HG03097 (cell line): ENCODE data around the gene ESAM.
A peak's percentile ranks its signal among the peaks of the same experiment; 100 is the strongest.

Experiments
- ATAC-seq: cut with Tn5 transposase; IDR thresholded peaks from one replicate; pipeline ENCODE4 v1.9.1; 2021; ENCODE audit not compliant: unreplicated experiment, low FRiP score

The ESAM gene

DNA sequence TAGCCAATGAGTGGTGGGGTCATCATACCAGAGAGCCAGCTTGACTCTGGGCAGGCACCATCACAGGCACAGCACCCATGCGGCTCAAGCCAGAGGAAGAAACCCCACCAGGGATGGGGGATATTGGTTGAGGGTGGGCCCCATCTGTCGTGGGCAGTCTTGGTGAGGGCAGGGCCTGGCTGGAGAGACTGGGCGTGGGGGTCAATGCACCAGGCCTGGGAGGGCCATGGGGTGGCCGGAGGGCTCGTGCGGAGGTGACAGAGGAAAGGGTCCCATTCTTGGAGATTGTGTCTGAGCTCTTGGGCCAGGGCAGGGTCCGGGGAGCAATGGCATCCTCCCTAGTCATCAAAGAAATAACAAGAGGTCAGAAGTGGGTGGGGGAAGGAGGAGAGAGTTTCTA is 8.5 kb downstream of the ESAM start:
- no peak for ATAC-seq

DNA sequence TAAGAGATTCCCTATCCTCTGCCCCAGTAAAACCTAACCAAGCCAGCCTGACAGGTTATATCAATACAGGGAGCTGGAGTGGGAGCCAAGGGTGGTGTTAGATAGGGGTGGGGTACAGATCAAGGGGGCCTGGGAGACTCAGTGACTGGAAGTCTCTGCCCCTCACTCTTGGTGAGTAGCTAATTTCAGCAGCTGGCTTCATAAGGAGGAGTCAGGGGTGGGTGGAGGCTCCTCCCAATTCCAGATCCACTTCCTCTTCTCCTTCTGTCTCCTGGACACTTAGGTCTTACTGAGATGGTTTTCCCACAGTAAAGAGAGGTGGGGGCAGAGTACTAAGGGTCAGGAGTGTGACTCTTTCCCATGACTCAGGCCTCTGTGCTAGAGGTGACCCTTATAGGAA is 8.9 kb downstream of the ESAM start:
- ATAC-seq: no peak

DNA sequence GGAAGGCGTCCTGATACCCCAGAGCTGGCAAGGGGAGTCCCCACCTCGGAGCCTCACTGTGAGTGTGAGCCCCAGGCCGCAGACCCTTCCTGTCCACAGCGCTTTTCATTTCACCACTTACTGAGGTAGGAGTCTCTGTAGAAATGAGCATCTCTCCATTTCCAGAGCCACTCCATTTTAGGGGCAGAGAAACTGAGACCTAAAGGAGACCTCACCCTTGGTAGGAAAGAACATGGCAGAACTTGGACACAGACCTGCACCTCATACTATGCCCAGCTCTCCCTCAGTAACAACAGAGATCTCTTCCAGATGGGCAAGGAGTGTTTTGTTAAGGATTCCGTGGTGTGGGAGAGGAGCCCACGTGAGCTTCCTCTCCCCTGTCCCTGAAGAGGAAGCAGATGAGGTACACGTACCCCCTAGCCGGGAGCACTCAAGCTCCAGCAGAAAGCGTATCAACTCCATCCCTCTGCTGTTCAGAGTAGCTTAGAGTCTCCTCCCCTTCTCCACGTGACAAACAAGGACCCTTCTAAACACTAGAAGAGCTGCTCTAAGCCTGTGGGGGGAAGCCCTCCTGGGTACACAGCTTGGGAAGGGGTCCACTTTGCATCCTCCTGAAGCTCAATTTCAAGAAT is 9.5 kb downstream of the ESAM start:
- ATAC-seq: no peak

DNA sequence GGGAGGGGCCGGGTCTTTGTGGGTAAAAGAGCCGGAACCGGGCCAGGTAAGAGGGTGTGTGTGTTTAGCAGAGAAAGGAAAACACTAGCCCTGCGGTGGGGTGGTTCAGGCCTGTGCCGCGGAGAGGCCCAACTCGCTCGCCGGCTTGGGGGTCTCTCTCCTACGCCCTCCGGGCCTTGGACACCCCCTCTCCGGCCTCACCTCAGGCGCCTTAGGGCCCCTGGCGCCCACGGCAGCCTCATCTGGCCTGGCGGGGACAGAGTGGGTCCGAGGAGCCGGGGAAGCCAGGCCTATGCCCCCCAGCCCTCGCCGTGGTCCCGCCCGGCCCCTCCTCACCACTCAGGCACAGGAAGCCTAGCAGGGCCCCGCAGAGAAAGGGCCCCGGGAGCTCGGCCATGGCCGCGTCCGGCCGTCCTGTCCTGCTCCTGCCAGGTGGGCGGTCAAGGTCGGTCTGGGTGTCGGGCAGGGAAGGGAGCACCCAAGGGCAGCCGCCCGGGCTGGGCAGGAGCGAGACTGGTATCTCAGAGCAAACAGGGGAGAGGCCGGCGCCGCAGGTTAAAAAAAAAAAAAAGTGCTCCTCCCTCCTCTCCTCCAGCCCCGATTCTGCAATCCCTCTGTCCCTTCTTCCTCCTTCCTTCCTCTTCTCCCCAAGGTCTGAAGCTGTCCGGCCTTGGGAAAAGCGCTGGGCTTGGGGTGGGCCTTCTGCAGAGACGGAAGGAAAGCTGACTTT is 10.2 kb downstream of the ESAM start, which contains the start of gene VSIG2:
Gene VSIG2, minus strand, starts transcription at position 515 of the 730 bp plus-strand sequence. Its CDS starts 118 bp downstream, at position 397.
- no peak for ATAC-seq

DNA sequence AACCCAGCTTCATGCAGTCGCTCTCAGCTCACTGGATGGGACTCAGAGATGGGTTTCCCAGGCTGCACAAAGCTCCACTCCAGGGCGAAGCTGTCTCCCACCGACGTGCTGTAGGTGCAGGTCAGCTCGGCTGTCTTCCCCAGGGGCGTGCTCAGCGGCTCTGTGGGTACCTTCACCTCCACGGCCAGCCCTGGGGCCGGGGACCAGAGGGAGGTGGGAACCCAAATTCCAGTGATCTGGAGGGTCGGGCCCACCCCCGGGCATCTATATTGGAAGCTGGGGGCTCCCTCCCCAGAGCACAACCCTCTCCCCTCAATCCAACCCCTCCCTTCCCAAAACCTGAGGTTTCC is 10.7 kb downstream of the ESAM start:
- ATAC-seq: no peak

DNA sequence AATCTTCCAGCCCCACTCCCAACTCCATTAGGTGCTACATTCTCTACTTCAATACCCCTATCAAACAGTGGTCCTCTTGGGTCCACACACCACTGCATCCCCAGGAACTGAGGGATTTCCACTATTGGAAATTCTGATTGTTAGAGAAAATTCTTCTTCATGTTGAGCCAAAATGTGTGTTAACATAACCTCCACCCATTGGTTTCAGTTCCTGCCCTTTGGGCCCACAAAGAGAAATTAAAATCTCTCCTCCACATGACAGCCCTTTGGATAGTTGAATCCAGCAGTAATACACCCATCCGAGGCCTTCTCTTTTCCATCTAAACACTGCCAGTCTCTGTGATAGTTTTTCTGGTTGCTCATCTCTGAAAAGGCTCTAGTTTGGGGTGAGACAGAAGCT is 12.2 kb downstream of the ESAM start:
- no peak for ATAC-seq

DNA sequence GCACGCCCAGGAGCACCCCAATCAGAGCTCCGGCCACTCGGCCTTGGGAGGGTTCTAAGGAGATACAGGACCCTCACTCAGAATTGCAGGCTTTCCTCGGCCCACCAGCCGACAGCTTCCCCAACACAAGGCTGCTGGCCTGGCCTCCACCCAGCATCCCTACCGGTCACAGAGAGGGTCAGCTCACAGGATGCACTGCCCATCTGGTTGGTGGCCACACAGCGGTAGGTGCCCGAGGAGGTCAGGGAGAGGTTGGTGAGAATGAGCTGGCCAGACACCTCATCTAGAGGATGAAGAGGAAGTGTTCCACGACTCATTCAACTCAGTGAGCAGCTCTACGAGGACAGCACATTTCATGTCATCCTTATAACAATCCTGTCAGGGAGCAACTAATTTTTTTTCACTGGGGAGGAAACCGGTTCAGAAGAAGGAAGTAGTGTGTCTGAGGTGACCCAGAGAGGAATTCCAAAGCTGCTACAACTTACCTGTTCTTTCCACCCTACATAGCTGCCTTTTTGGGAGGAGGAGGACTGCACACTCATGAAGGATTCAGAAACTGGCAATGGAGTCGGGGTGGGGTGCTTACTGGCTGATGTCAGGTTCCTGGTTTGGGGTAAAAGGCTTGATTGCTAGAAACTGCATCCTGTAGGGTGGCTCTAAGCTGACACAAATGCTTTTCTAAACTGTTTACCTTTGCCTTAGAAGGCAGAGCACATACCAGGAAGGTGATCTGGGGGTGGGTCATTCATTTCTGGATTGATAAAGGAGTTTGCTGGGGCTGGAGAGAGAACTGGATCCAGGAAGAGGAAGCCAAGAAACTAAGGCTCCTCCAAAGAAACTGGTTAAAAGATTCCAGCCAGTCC is 13.4 kb downstream of the ESAM start:
- ATAC-seq: no peak

DNA sequence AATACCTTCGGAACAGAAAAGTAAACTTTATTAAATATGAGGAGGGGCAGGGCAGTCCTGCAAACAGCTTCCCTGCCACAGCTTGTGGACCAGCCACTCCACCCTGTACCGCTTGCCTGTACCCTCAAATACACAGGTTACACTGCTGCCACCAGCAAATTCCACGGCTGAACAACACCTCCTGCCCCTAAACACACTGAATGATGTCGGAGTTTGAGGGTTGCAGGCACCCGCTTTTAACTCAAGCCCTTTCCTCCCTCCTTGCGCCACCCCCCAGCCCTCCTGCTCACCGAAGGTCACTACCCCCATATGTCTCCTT is 14.0 kb downstream of the ESAM start:
- no peak for ATAC-seq

DNA sequence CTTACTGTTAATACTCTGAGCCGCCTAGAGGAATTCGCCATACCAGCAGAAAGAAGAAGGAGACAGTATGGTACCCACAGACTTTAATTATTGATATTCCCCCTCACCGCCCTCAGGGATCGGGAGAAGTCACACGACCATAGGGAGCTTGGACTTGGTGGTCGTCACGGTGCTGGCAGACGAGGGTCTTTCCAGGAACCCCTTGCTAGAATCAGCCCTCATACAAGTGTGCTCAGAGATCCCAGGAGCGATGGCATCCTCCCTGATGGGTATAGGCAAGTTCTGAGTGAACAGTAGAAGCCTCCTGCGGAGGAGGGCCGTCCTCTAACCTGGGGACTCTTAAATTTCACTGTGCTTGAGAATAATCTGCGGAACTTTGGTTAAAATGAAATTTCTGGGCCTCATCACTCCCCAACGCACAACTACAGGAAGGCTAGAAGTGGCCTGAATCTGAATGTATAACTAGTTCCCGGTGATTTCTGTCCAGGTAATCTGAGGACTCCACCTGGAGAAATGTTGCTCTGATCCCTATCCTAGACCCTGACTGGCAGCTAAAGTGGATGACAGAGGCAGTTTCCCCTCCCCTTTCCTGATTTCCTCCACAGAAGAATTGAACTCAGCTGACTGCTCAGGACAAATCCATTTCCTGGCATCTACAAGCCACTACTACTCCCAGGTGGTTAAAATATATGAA is 14.5 kb downstream of the ESAM start:
- no peak for ATAC-seq

DNA sequence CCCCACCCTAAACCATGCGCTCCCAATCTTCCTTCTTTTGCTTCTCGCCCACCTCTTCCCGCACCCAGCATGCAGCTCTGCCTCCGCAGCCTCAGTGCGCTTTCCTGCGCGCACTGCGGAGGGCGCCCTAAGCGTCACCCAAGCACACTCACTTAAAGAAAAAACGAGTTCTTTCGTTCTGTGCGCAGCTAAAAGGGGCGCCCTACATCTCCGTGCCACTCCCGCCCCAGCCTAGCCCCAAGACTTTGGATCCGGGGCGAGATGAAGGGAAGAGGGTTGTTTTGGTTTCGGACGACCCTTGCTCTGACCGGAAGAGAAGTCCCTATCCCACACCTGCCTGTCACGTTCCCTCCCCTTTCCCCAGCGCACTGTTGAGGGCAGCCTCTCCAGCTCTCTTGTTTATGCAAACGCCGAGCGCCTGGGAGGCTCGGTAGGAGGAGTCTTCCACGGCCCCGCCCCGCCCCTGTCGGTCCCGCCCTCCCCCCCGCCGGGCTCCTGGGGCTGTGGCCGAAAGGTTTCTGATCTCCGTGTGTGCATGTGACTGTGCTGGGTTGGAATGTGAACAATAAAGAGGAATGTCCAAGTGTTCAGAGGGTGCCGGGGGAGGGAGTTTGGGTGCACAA is 15.4 kb downstream of the ESAM start:
- peak; percentile 89 for ATAC-seq

DNA sequence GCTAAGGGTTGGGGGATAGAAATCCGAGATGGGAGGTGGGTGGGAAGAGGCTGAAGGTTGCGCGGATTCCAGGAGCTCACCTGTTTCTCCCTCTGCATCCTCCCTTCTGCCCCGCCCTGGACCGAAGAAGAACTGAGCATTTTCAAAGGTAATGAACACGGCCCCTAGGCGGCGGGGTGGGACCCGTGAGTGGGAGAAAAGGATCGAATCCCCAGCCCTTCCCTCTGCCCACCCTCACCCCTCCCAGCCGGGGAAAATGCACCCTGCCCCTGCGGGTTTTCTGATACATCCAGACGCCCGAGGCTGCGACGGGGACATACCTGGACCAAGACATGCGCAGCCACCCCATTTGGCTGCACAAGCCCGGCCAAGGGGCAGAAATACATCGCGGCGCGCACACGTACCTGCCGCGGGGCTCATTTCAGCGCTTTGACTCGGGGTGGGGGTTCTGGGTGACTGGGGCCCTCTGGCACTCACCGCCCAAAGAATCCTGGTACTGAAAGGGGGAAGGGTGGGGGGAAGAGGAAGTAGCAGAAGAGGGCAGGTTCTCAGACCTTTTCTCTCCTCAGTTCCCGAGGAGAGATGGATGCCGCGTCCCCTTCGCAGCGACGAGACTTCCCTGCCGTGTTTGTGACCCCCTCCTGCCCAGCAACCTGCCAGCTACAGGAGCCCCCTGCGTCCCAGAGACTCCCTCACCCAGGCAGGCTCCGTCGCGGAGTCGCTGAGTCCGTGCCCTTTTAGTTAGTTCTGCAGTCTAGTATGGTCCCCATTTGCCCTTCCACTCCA is 16.1 kb downstream of the ESAM start:
- no peak for ATAC-seq

DNA sequence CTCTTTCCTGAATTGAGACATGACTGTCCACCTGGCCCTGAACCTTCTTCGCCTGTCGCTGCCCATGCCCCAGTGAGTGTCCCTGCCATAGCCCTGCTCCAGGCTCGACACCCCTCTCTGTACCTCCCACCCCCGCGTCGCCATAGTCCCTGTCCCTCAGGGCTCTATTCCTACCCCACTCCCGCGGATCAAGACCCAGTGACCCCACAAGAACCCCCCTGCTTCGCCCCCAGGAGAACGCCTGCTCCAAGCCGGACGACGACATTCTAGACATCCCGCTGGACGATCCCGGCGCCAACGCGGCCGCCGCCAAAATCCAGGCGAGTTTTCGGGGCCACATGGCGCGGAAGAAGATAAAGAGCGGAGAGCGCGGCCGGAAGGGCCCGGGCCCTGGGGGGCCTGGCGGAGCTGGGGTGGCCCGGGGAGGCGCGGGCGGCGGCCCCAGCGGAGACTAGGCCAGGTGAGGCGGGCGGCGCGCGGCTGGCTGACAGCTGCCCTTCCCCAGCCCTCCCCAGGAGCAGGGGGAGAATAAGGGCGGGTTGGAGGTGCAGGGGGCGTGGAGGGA is 16.7 kb downstream of the ESAM start:
- ATAC-seq: no peak

DNA sequence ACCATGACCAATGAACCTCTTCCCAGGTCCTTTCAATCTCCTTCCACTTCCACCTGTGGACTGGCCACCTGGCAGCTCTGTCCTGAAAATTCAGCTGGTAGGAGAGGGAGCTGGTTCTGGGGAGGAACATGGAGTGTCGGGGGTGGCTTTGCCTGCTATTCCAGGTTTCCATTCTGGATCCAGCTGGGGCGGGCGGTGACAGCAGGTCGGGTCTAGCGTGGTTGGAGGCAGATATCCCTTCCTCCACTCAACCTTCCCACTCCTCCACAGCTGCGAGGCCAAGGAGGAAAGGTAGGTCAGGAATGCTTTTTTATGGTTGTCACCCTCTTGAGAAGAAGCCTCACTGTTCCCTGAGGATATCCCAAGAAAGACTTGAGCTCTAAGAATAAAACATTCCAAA is 19.0 kb downstream of the ESAM start:
- no peak for ATAC-seq

DNA sequence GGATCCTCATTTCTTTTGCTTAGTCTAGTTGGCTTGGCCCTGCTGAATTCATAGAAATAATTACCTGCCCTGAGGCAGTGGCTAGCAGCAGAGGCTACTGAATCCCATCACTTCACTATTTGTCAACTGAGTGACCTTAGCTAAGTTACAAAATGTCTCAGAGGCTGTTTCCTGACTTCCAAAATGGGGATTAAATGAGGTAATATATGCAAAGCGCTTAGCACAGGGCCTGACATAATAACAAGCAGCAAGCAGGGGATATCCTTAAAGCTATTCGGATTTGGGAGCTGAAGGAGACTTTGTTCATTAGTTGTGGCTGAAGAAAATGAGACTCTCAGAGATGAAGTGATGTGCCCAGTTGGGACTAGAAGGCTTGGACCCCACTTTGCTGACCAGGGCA is 19.5 kb downstream of the ESAM start:
- no peak for ATAC-seq

DNA sequence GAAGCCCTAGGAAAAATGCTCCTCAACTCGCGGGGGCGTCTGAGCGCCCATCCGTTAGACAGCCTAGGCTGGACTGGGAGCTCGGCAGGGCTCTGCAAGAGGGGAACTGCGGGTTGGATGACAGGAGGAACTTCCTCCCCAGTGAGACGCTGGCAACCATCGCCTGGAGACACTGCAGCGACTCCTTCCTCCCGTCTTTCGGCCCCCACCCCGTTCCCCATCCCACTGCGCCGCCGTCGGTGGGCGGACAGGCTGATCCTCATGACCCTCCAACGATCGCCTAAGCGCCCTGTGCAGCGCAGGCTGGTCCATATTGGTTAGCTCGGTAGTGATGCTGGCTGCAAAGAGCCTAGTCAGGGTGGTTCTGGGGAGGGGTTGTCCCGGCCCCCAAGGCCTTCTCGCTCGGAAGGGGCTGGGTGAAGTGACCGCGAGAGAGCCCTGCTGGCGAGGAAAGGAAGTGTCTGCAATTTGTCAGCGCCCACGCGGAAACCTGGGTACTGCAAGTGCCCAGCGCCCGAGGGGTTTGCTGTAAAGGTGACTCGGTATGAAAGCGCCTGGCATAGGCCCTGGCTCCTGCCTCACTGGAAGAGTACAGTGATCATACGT is 21.7 kb downstream of the ESAM start:
- peak; percentile 40 for ATAC-seq

DNA sequence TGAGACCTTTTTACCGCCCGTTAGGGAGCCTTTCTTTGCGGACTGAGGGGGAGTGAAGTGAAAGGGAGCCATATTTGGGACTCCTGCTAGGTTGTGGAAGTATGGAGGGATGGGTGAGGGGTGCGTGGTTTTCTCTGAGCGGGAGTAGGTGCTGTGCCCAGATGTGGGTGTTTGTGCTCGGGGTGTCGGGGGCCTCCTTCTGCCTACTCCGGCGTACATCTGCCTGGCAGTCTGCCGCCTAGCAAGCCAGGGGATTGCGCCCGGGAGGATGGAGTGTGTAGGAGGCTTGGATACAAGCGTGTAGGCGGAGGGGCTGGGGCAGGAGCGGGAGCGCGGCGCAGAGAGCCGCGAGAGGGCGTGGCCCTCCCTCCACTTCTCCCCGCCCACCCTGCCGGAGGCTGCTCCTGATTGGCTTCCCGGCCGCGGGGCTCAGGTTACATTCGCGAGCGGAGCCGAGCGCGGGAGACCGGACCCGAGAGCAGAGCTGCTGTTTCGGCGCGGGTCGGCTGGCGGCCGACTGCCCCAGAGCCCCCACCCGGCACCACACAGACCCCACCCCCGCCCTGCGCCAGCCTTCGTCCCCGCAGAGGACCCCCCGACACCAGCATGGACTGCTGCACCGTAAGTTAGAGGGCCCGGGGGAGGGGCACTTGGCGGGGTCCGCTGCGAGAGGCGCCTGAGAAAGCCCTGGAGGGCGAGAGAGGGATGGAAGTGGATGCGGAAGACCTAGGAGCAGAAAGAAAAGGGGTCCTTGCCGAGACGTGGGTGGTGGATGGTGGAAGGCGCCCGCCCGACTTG is 22.4 kb downstream of the ESAM start, which contains the start of gene NRGN:
Gene NRGN, plus strand, starts transcription at position 464 of the 798 bp plus-strand sequence. Its CDS starts 143 bp downstream, at position 607.
- ATAC-seq: peak; percentile 97

DNA sequence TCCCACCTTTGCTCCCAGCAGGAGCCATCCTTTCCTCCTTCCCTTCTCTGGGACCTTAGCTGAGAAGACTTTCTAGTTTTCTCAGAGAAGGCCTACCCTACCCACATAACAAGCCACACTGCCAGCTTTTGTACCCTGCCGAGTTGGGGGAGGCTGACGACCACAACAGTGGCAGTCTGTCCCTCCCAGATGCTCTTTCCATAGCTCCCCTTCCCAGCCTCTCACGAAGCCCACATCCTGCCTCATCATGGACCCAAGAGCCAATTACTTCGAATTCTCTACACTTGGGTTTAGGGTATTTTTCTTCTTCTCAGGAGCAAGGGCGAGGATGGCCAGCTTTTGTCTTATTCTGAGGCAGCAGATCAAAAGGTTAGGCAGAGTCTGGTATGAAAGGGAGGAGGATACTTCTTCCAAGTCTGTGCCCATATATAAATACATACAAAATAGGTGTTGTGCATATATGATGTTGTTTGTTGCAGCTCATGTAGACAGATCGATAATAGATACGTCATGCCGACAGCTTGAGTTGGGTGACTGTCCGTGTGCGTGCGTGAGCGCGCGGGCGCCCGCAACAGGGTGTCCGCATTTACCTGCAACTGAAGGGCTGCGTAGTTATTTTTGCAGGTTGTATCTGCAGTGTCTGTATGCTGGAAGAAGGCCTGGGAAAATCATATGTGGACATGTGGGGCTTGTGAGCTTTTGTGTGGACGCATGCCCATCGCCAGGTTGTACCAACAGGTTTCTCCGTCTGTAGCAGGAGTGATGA is 23.2 kb downstream of the ESAM start:
- no peak for ATAC-seq
